Activated CD4-positive, alpha-beta T cell treated with anti-CD3 and anti-CD28 coated beads, Interleukin-2, amount 50 U/mL, for 24 hours (primary cell): ENCODE results near the gene CRYBG2.
"Not testable (repeated sequence)": the region's sequence is repeated elsewhere in the genome, so short reads cannot be mapped to it uniquely, and the experiment has no call there.

Source experiments
- DNase-seq, 2 donors: peaks; one replicate each; pipeline ENCODE4 v3.0.0-alpha.2; 2020; ENCODE audit warnings: low read depth in 1 of 2, low spot score in 1 of 2

Gene CRYBG2

GRCh38 chr1:26322042-26322331 is 31.9 kb downstream of the CRYBG2 start:
- DNase-seq: no peak

GRCh38 chr1:26321315-26322041 is 32.5 kb downstream of the CRYBG2 start:
- DNase-seq: peak; percentile 96 to 97

GRCh38 chr1:26320896-26321295 is 33.0 kb downstream of the CRYBG2 start:
- DNase-seq: no peak

- DNase-seq: peak in 1 of 2 donors; percentile 35
These were observed 35.4 kb downstream of the CRYBG2 start for GRCh38 chr1:26318338-26319064.

GRCh38 chr1:26317612-26318337 is 36.2 kb downstream of the CRYBG2 start, which contains the start of gene CD52:
Gene CD52 (plus strand): TSS chr1:26317958. CDS start chr1:26318018, 60 bp downstream.
- peak in 1 of 2 donors; percentile 59 for DNase-seq

GRCh38 chr1:26317146-26317545 is 36.8 kb downstream of the CRYBG2 start:
- no peak for DNase-seq

GRCh38 chr1:26315874-26316850 is 37.8 kb downstream of the CRYBG2 start:
- no peak for DNase-seq

- DNase-seq: no peak
These were observed 39.4 kb downstream of the CRYBG2 start for GRCh38 chr1:26314501-26314900.

- not testable (repeated sequence) for DNase-seq
These were observed 45.7 kb downstream of the CRYBG2 start for GRCh38 chr1:26307966-26308899.

GRCh38 chr1:26307363-26307781 is 46.6 kb downstream of the CRYBG2 start:
- DNase-seq: no peak

- DNase-seq: peak; percentile 73 to 94
These were observed 47.4 kb downstream of the CRYBG2 start, which contains the start of gene UBXN11 for GRCh38 chr1:26306290-26307229. Gene UBXN11 (minus strand): TSS chr1:26306636. CDS start chr1:26302883, 3,753 bp downstream.

- no peak for DNase-seq
These were observed 48.2 kb downstream of the CRYBG2 start for GRCh38 chr1:26305667-26306289.

- DNase-seq: no peak
These were observed 51.1 kb downstream of the CRYBG2 start for GRCh38 chr1:26302733-26303405.

- DNase-seq: no peak
These were observed 53.2 kb downstream of the CRYBG2 start for GRCh38 chr1:26300578-26301275.

- DNase-seq: no peak
These were observed 56.2 kb downstream of the CRYBG2 start for GRCh38 chr1:26297791-26298124.

GRCh38 chr1:26297057-26297790 is 56.7 kb downstream of the CRYBG2 start:
- no peak for DNase-seq
